GM18907 (cell line): ENCODE results near the gene GNAZ.

Source experiments
- ATAC-seq: cut with Tn5 transposase; IDR thresholded peaks from one replicate; pipeline ENCODE4 v1.9.1; 2021; ENCODE audit warnings: mild to moderate bottlenecking, moderate library complexity; ENCODE audit not compliant: unreplicated experiment

GNAZ gene

DNA sequence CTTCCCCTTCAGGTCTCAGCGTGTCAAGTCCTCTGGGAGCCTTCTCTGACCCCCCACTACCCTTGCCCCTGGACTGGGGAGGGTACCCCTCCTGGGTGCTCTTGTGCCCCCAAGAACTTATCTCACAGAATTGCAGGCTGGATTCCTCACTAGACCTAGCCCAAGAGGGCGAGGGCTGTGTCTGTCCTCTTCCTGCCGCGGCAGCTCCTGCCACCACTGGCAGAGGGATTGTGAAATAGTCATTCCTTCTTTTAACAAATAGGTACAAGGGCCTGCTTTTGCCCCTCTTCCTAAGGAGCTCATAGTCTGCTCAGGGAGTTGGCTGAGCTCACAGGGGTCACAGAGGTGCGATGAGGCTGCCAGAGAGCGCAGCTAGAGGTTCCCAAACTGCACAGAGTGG is 80.4 kb downstream of the GNAZ start:
- no peak for ATAC-seq

DNA sequence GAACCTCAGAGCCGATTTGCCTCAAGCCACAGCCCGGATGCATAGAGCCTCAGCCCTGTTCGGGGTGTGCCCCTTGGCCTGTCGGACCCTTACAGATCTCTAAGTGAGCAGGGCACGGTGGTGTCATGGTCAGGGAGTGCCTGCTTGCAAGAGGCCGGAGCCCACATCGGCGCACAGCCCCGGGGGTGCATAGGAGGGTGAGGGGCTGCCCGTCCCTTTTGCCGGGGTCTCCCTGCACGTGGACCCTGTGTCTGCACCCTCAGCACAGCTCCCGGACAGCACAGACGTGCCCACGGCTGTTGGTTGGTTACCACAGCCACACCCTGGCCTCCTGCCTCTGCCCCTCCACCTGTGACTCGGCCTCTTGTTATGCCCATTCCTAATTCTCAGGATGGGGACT is 81.5 kb downstream of the GNAZ start:
- no peak for ATAC-seq

DNA sequence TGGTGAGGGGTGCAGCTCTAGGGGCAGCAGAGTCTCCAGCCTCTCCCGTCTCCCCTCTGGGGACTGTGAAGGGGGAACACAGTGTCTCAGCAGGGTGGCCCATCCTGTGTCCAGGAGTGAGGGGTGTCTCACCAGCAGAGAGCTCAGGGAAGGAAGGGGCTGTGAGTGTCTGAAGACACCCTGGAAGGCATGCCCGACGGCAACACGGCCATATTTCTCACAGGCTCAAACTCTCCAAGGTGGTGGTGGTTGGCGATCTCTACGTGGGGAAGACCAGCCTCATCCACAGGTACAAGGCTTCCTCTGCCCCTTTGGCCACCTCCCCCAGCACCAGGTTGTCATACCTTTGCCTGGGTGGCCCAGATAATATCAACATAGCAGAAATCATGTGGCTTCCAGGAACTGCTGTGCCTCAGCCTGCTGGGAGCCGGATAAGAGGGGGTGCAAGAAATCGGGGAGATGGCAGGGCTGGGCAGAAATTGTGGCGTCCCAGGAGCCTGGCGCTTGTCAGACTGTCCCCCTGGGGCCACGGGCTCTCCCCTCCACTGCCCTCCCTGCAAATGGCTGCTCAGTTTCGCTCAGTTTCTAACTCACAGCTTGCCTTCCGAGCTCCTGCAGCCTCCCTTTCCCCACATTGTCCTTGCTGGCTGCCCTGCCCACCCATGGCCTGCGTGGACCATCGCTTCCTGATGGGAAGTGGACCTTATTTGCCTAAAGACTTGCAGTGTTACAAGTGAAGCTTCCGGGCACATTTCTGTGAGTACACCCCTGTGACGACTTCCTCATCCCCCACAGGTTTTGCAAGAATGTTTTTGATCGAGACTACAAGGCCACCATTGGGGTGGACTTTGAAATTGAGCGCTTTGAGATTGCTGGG is 82.2 kb downstream of the GNAZ start:
- ATAC-seq = no peak

DNA sequence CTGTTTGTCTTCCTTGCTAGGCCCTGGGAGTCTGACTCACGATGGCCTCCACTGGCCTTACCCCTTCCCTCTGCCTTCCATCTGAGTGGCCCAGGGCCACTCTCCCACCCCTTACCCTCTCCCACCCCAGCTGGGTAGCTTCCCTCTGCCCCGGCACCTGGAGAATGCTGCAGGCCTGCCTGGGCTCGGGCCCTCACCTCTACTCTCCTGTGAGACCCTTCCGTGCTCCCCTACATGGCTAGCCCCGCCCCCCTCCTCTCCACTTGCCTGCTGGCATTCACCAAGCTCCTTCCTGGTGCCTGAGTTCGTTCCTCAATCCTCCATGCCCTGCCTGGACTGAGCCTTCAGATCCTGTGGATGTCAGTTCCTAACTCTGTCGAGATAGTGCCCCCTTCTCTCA is 83.7 kb downstream of the GNAZ start:
- ATAC-seq = no peak

DNA sequence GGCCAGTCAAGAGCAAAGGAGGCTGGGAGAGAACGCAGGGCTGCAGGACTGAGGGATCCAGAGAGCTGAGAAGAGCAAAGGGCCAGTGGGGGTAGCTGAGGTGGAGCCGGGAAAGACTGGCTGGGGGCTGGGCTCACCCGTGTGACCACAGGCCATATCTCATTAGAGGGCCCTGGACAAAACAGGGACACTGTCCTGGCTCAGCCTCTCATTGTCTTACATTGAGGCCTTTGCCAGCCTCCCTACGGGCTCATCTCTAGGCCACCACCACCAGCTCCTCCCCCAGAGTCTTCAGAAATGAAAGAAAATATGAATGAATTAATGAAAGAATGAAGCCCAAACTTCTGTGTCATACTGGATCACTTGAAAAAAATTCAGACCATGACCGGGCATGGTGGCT is 84.1 kb downstream of the GNAZ start:
- no peak for ATAC-seq

- no peak for ATAC-seq
Measured at GRCh38 chr22:23155143-23155542, 84.8 kb downstream of the GNAZ start.

DNA sequence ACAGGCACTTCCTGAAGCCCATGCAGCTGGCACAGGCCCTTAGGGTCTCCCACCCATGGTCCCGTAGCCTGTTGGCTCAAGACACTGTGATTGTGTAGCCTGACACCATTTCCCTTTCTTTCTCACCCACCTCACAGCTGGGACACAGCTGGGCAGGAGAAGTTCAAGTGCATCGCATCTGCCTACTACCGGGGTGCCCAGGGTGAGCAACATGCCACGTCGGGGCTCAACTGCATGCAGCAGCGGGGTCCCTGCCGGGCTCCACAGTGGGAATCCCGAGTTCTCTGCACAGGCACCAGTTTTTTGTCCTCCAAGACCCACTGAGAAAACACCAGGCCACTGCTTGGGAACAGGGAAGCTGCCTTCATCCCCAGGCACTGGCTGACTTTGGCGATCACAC is 85.5 kb downstream of the GNAZ start:
- no peak for ATAC-seq

DNA sequence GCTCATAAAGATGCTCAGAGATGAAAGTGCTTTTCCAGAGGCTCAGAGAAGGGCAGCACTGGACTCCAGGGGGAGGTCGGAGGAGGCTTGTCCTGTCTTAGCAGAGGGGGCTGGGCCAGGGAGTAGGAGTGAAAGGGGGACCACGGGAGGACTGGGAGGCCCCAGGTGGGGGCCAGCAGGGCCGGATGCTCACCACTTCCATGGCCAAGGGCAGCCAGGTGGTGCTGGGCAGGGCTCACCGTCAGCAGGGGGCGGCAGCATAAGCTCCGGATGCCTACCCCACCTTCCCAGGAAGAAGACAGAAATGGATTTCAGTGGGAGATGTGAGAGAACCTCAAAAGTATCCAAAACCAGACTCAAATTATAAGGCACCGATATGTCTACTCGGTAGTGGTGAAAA is 86.0 kb downstream of the GNAZ start:
- ATAC-seq = no peak

DNA sequence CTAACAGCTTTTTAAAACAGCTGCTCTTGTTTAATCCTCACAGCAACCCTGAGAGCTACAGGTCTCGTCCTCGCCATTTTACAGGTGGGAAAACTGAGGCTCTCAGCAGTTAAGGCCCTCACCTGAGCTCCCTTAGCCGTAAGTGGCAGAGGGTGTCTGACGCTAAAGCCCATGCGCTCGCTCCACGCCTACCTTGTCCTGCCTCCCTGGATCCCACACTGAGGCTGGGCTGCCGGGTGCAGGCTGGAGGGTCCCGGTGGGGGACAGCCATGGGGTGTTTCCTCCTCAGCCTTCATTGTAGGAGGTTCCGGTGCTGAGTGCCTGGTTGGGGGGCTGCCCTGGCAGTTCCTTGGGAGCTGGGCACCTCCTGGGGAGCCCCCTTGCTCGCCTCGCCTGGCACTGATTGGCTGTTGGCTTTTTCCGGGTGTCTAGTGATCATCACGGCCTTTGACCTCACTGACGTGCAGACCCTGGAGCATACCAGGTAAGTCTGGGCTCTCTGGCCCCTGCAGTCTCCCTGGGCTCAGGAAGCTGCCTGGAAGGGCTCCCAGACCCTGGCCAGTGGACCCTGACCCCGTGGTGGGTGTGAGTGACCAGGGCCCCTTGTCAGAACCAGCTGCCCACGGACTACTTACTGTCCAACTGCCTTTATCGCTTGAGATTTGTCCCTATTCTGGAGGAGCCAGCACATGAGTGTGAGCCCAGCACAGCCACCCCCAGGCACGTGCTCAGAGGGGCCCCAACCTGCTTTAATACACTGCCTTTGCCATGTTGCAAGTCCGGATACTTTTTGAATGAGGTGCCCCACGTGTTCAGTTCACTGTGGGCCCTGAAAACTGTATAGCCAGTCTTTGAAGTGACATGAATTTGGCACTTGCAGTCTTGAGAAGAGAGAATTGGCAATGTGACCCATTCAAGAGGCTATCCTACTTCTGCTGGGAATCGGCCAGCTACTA is 87.5 kb downstream of the GNAZ start:
- no peak for ATAC-seq

DNA sequence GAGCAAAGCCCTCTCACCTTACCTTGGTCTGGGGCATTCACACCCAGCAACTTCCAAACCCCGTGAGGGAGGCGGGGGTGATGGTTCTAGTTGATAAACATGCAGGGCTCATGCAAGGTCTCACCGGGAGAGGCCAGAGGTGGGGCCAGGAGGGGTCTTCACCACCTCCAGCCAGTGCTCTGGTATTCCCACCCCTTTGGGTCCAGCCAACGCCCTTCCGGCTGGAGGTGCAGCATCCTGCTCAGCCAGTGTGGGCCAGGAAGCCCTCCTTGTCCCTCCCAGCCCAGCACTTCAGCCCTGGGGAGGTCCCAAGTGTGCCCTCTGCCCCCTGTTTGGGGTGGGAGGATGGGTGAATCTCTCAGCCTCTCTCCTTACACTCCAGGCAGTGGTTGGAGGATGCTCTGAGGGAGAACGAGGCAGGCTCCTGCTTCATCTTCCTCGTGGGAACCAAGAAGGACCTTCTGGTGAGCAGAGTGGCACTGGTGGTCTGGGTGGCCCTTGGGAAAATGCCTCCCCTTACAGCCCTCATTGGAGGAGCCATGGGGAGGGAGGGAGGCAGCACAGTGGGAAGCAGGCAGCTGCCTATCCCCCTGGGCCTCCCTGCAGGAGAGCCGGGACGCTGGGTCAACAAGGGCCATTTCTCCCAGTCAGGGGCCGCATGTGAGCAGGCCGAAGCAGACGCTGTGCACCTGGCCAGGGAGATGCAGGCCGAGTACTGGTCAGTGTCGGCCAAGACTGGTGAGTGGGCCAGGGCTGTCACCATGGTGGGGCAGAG is 88.4 kb downstream of the GNAZ start:
- ATAC-seq = no peak

GRCh38 chr22:23159291-23159630 is 88.9 kb downstream of the GNAZ start:
- no peak for ATAC-seq

DNA sequence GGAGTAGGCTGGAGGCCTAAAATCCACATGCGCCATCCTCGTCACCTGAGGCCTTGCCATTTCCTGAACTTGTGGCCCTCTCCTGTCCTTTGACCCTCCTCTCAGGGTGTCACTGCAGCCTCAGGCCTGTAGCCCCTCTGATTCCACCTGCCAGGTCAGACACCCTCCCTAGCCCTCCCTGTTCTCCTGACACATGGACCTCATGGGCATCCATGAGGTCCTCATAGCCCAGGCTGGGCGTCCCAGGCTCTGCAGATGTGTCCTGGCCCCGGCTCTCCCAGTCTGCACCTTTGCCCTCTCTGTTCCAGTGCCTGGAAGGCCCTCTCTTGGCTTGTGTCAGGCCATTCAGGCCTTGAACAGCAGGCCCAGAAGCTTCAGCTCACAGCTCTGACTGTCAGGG is 90.7 kb downstream of the GNAZ start:
- no peak for ATAC-seq

GRCh38 chr22:23161574-23161973 is 91.3 kb downstream of the GNAZ start:
- no peak for ATAC-seq

DNA sequence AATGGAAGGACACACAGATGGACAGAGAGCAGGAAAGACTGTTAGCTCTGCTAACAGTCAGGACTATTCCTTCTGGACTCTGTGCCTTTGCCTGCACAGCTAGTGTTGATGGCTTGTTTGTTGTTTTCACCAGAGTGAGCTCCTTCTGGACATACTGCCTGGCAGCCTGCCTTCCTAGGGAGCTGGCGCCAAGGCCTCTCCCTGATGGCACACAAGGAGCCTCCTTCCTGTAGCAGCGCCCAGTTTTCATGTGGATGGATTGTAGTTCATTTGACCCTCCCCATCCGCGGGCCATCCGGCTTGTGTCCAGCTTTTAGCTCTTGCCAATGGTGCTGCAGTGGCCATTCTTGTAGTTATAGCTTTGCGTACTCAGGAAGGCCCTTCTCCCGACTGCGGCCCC is 93.3 kb downstream of the GNAZ start:
- no peak for ATAC-seq

- ATAC-seq = no peak
Measured at GRCh38 chr22:23164091-23164490, 93.8 kb downstream of the GNAZ start.

DNA sequence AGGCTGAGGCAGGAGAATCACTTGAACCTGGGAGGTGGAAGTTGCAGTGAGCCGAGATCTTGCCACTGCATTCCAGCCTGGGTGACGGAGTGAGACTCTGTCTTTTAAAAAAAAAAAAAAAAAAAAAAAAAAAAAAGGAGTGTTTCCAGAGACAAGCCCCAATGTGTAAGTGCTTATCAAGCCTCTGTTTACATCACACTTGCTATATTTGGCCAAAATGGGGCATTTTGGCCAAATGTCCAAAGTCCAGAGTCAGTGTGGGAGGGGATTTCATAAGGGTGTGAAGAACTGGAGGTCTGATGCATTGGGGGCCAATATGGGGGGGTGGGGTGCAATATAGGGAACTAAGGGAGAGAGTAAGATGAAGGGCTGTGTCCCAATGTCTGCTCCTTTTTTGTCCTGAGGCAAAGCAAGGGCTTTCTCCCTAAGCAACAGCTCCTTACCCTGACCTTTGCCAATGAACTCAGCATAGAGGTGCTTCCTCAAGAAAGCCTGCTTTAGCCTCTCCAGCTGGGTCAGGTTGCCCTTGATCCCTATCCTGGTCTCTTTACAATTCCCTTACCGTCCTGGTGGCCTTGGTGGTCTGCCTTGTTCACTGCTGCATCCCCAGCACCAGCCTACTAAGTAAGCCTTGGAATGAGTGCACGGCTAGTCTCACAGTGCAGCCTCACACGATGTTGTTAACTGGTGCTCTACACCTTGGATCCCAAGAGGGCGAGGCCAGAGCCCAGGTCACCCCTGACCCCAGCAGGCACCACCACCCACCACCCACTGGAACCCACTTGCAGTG is 95.9 kb downstream of the GNAZ start:
- ATAC-seq = no peak

DNA sequence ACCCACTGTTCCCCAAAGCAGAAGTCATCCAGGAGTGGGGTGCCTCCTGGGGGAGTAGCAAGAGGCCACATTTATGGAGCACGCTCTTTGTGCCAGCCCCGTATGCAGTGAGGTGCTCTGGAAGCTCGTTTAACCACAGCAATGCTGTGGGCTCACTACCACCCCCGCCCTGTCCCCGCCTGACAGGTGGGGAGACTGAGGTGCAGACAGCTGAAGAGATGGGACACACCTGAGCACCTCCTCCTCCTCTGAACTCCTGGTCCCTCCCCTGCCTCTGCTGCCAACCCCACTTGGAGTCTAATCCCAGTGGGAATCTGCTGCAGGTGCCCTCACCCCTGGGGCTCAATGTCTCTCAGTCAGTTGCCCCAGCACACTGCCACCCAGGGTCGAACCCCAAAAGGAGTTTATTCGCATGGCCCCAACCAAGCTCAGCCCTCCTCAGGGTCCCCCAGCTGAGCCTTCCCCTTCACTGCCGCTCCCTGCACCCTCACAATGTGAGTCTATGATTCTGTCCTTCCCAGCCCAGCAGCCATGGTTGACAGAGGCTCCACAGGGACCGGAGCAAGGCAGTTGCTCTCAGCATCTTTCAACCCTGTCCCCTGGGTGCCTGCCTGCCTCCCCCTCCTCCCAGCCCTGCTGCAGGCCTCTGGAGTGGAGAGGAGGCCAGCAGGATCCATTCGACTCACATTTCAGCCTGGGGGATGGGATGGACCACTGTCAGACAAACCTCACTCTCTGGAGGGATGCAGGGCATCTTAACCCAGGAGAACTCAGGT is 96.7 kb downstream of the GNAZ start:
- ATAC-seq = no peak

DNA sequence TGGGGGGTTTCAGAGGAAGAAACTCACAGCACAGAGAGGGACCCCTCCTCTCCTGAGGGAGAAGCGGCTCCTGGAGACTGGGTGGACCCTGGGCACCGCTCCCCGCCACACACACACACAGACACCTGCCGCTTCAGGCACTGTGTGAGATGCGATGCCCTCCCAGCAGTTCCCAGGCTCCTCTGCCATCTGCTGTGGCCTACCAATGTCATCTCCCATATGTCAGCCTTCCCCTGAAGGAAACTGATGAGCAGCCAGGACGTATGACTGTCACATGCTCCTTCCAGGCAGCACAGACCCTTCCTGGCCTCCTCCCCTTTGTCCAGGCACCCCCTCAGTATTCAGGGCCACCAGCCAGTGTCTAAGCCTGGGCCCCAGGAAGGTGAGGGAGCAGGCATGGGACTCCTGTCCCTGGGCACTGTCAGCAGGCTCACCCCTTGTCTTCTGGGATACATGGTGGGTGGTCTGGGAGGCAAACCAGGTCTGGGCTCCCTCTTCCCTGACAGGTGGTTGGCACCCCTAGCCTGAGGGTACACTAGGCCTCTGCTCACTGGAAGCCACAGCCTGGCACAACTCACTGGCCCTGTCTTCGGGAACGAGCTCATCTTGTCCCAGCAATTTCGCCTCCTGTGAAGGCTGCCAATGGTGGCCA is 98.2 kb downstream of the GNAZ start:
- no peak for ATAC-seq

DNA sequence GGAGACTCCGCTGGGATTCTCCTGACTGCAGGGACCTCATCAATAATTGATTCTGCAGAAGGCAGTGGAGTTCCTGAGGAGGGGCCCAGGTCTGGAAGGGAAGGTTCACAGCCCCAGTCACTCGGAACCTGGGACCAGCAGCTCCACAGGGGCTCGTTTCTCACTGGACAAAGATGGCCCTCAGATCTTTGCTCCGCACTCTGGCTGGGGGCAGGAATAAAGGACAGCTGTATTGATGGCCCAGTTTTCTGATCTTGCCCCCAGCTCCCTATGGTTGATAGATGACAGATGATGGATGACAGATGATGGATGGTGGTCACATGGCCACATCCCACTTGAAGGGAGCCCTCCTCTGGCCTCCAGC is 98.7 kb downstream of the GNAZ start:
- no peak for ATAC-seq
